Thoracic aorta (tissue), 2 donors: ENCODE measurements around the gene IL7R. TPM values are rescaled to one million over a fixed set of nuclear protein-coding genes. Genes with fewer than 3 reads are reported as not detected.

Experiments used
- ATAC-seq: fragments of 150-250 bp; one replicate; pipeline ENCODE4 v1.8.0; 2017; ENCODE audit warnings: low read depth; ENCODE audit not compliant: insufficient number of reproducible peaks, low FRiP score
- DNase-seq: peaks from one replicate; pipeline ENCODE4 v3.0.0-alpha.2; 2020; ENCODE audit warnings: low spot score
- H3K27ac ChIP-seq, 2 donors: fragments of 200-600 bp; sonication (generic); 1 replicate in 1 of 2; 2 replicates in 1 of 2; pipeline ENCODE4 v1.5.1; 2016; ENCODE audit warnings: mild to moderate bottlenecking in 2 of 2, moderate library complexity in 2 of 2
- H3K27me3 ChIP-seq: fragments of 200-600 bp; sonication (generic); replicated peaks from 2 replicates; pipeline ENCODE4 v1.6.0; 2016; ENCODE audit warnings: mild to moderate bottlenecking; ENCODE audit not compliant: insufficient read depth
- H3K36me3 ChIP-seq: fragments of 200-600 bp; sonication (generic); one replicate; pipeline ENCODE4 v1.5.1; 2016
- H3K4me1 ChIP-seq, 2 donors: fragments of 200-600 bp; sonication (generic); 1 replicate in 1 of 2; 2 replicates in 1 of 2; pipeline versions ENCODE4 v1.5.1 to v1.6.0; 2016; ENCODE audit warnings: low read depth in 2 of 2, mild to moderate bottlenecking in 1 of 2; ENCODE audit not compliant: control insufficient read depth in 1 of 2
- H3K4me3 ChIP-seq: fragments of 200-600 bp; sonication (generic); 2 replicates; pipeline ENCODE4 v1.5.1; 2016; ENCODE audit warnings: mild to moderate bottlenecking
- H3K9me3 ChIP-seq: fragments of 200-600 bp; sonication (generic); 2 replicates; pipeline ENCODE4 v1.5.1; 2016
- CTCF ChIP-seq: fragments of 200-600 bp; sonication (generic); IDR thresholded peaks from one replicate; pipeline ENCODE4 v1.5.1; 2019; ENCODE audit warnings: antibody characterized with exemption
- total RNA-seq, 2 donors: library from RNA; depleted of rRNA; stranded (reverse); fragments of >200 nt; gene quantifications; one replicate each; pipeline versions ENCODE4 v1.1.0 to v1.2.3, GENCODE V29; 2016

IL7R gene
- 10 to 100 TPM; 12.7 to 20.5 TPM for total RNA-seq

GRCh38 chr5:35856765-35857351, at the start of gene IL7R:
TSS of gene IL7R (plus strand) at chr5:35856891. CDS start at chr5:35856978, 87 bp downstream.
- Histone ChIP-seq H3K36me3 (no peaks in the 10 kb centered on the region), H3K4me3 (peak within 1 kb of the TSS; percentile 25), H3K27me3 (no peaks in the 10 kb centered on the region), H3K27ac (no peak within 1 kb of the TSS), H3K4me1 (no peaks in the 10 kb centered on the region), H3K9me3 (no peaks in the 10 kb centered on the region)
- TF ChIP-seq CTCF = no peak
- ATAC-seq = no peak
- DNase-seq = no peak

GRCh38 chr5:35810601-35811000, 46.1 kb upstream of the IL7R start:
- no peaks in the 10 kb centered on the region for H3K4me1 ChIP-seq
- ATAC-seq = no peak
- H3K27ac ChIP-seq = no peak overlapping the region
- H3K36me3 ChIP-seq = no peaks in the 10 kb centered on the region
- DNase-seq = no peak
- H3K9me3 ChIP-seq = no peaks in the 10 kb centered on the region
- H3K27me3 ChIP-seq = no peaks in the 10 kb centered on the region
- no peak for TF ChIP-seq CTCF
- H3K4me3 ChIP-seq = no peak overlapping the region

GRCh38 chr5:35811108-35811741, 45.5 kb upstream of the IL7R start:
- no peak overlapping the region for H3K27ac ChIP-seq
- no peak overlapping the region for H3K4me3 ChIP-seq
- H3K36me3 ChIP-seq = no peaks in the 10 kb centered on the region
- ATAC-seq = no peak
- TF ChIP-seq CTCF = no peak
- DNase-seq = no peak
- no peaks in the 10 kb centered on the region for H3K4me1 ChIP-seq
- H3K9me3 ChIP-seq = no peaks in the 10 kb centered on the region
- H3K27me3 ChIP-seq = no peaks in the 10 kb centered on the region

- H3K36me3 ChIP-seq = no peaks in the 10 kb centered on the region
- no peak overlapping the region for H3K4me3 ChIP-seq
- ATAC-seq (no peak), DNase-seq (no peak)
- no peak for TF ChIP-seq CTCF
- no peak overlapping the region for H3K27ac ChIP-seq
- no peaks in the 10 kb centered on the region for H3K4me1 ChIP-seq
- H3K9me3 ChIP-seq = no peaks in the 10 kb centered on the region
- no peaks in the 10 kb centered on the region for H3K27me3 ChIP-seq
Measured at GRCh38 chr5:35813521-35813920, 43.2 kb upstream of the IL7R start.

GRCh38 chr5:35815089-35815936, 41.4 kb upstream of the IL7R start:
- ATAC-seq (peak; percentile 22), DNase-seq (no peak)
- Histone ChIP-seq H3K9me3 (no peaks in the 10 kb centered on the region), H3K4me3 (no peak overlapping the region), H3K4me1 (no peaks in the 10 kb centered on the region), H3K27me3 (no peaks in the 10 kb centered on the region), H3K36me3 (no peaks in the 10 kb centered on the region), H3K27ac (no peak overlapping the region)
- no peak for TF ChIP-seq CTCF
